ENCODE measurements around the gene SLC25A23. TPM values are rescaled to one million over a fixed set of nuclear protein-coding genes. Genes with fewer than 3 reads are reported as not detected.

SLC25A23 gene
- total RNA-seq, 1 donor from 2014 or later = 41.8 TPM

- no peaks in the 10 kb centered on the region for H4K20me1 ChIP-seq (ENCODE audit: insufficient read depth, low read length)
- H3K27me3 Mint-ChIP-seq (ENCODE audit: low read depth, unreplicated experiment) = peaks cover 29% of the 10 kb centered on the region
- H3K27me3 ChIP-seq (ENCODE audit: insufficient read depth, low read length) = peaks cover 17% of the 10 kb centered on the region
- no peak overlapping the region for H3K4me3 ChIP-seq (ENCODE audit: insufficient read depth, low read depth, low read length)
- H3K36me3 ChIP-seq (ENCODE audit: insufficient read depth, low read length) = no peaks in the 10 kb centered on the region
- no peaks in the 10 kb centered on the region for H3K79me2 ChIP-seq (ENCODE audit: insufficient read depth, low read length)
- no peak overlapping the region for H2AFZ ChIP-seq (ENCODE audit: low read depth, low read length)
- no peaks in the 10 kb centered on the region for H3K36me3 Mint-ChIP-seq (ENCODE audit: low read depth, unreplicated experiment)
- no peak for DNase-seq (ENCODE audit: low read depth)
- H3K9me3 ChIP-seq (ENCODE audit: insufficient read depth, low read depth, low read length) = no peaks in the 10 kb centered on the region
- no peaks in the 10 kb centered on the region for H3K4me1 ChIP-seq (ENCODE audit: insufficient read depth, low read length)
- peak overlapping the region; percentile 65 for H3K4me3 Mint-ChIP-seq (ENCODE audit: unreplicated experiment)
- H3K27ac ChIP-seq (ENCODE audit: low read depth, low read length) = no peak overlapping the region
- H3K4me1 Mint-ChIP-seq (ENCODE audit: low read depth, unreplicated experiment) = no peaks in the 10 kb centered on the region
- no peak overlapping the region for H3K9ac ChIP-seq (ENCODE audit: low read length)
- no peaks in the 10 kb centered on the region for H3K9me3 Mint-ChIP-seq (ENCODE audit: unreplicated experiment)
- FAIRE-seq = no peak
- TF ChIP-seq EZH2 (IDR thresholded peaks at IDR 0.05; ENCODE audit: insufficient read depth, low read length) (no peak), CTCF (IDR thresholded peaks at IDR 0.05; ENCODE audit: insufficient read depth, low read depth, low read length) (no peak)
- no peak overlapping the region for H3K4me2 ChIP-seq (ENCODE audit: low read length)
- H3K27ac Mint-ChIP-seq (ENCODE audit: unreplicated experiment) = no peak overlapping the region
These were observed 5.4 kb upstream of the SLC25A23 start for GRCh38 chr19:6465006-6465405.

DNA sequence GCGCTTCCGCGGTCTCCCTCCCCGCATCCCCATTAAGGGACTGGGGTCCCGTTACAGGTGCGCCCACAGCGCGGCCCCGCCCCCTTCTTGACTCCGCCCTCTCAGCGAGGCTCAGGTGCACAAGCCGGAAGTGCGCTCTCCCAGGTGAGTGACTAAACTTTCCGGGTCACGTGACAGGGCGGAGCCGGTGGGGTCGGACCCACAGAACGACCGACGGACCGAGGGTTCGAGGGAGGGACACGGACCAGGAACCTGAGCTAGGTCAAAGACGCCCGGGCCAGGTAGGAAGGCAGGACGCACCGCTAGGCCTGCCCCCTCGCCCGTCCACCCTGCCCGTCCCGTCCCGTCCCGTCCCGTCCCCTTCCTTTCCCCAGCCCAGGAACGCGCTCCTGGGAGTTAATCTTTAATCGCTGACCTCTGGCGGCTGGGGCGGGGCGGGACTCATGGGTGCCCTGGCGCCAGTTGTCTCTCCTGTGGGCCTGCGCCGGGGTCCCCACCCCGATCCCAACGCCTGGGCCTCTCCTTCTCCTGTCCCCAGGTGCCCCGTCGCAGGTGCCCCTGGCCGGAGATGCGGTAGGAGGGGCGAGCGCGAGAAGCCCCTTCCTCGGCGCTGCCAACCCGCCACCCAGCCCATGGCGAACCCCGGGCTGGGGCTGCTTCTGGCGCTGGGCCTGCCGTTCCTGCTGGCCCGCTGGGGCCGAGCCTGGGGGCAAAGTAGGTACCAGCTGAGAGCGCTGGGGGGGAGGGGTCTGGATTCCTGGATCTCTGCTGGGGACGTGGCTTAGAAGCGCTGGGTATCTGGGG is 4.7 kb upstream of the SLC25A23 start, which contains the start of gene CRB3:
TSS of gene CRB3 (plus strand) at position 202 of the 804 bp plus-strand sequence. CDS start at position 633, 431 bp downstream.
- Histone ChIP-seq H3K36me3 (ENCODE audit: insufficient read depth, low read length) (no peaks in the 10 kb centered on the region), H3K79me2 (ENCODE audit: insufficient read depth, low read length) (no peaks in the 10 kb centered on the region), H3K27me3 (ENCODE audit: insufficient read depth, low read length) (peaks cover 16% of the 10 kb centered on the region), H3K4me1 (ENCODE audit: insufficient read depth, low read length) (peaks cover 6% of the 10 kb centered on the region), H4K20me1 (ENCODE audit: insufficient read depth, low read length) (no peaks in the 10 kb centered on the region), H3K27ac (ENCODE audit: low read depth, low read length) (no peak within 1 kb of the TSS), H3K9ac (ENCODE audit: low read length) (no peak within 1 kb of the TSS), H3K4me3 (ENCODE audit: insufficient read depth, low read depth, low read length) (no peak within 1 kb of the TSS), H3K4me2 (ENCODE audit: low read length) (no peak within 1 kb of the TSS), H3K9me3 (ENCODE audit: insufficient read depth, low read depth, low read length) (no peaks in the 10 kb centered on the region), H2AFZ (ENCODE audit: low read depth, low read length) (no peak within 1 kb of the TSS)
- H3K4me1 Mint-ChIP-seq (ENCODE audit: low read depth, unreplicated experiment) = no peaks in the 10 kb centered on the region
- DNase-seq (ENCODE audit: low read depth) (no peak), FAIRE-seq (no peak)
- H3K4me3 Mint-ChIP-seq (ENCODE audit: unreplicated experiment) = peak within 1 kb of the TSS; percentile 65
- TF ChIP-seq EZH2 (IDR thresholded peaks at IDR 0.05; ENCODE audit: insufficient read depth, low read length) (peak; percentile 74), CTCF (IDR thresholded peaks at IDR 0.05; ENCODE audit: insufficient read depth, low read depth, low read length) (no peak)
- no peaks in the 10 kb centered on the region for H3K9me3 Mint-ChIP-seq (ENCODE audit: unreplicated experiment)
- H3K27me3 Mint-ChIP-seq (ENCODE audit: low read depth, unreplicated experiment) = peaks cover 28% of the 10 kb centered on the region
- H3K36me3 Mint-ChIP-seq (ENCODE audit: low read depth, unreplicated experiment) = no peaks in the 10 kb centered on the region
- H3K27ac Mint-ChIP-seq (ENCODE audit: unreplicated experiment) = no peak within 1 kb of the TSS

Measured in astrocyte (in vitro differentiated cells and primary cell).